Body of pancreas (tissue), 4 donors: ENCODE data around the gene ATOH8.

Experiments used
- CTCF ChIP-seq, 7 experiments: fragments of 450-650 bp in 4 of 7; fragments of 200-600 bp in 3 of 7; sonication (generic) in 3 of 7; IDR thresholded peaks; one replicate each; pipeline ENCODE4 v1.5.1; 2016 to 2019; ENCODE audit warnings: antibody characterized with exemption in 7 of 7
- POLR2A ChIP-seq, 3 donors: fragments of 450-650 bp; IDR thresholded peaks; one replicate each; pipeline ENCODE4 v1.6.1; 2016; ENCODE audit warnings: antibody characterized with exemption in 3 of 3, mild to moderate bottlenecking in 2 of 3

- no peak for TF ChIP-seq CTCF (IDR thresholded peaks at IDR 0.05)
- no peak for TF ChIP-seq POLR2A (IDR thresholded peaks at IDR 0.05)
Measured at GRCh38 chr2:85724731-85725181, 29.0 kb upstream of the ATOH8 start.
